Smooth muscle cell (in vitro differentiated cells): ENCODE data around the gene SRF. TPM values are rescaled to one million over a fixed set of nuclear protein-coding genes. Genes with fewer than 3 reads are reported as not detected.

Experiments used
- DNase-seq: peaks from one replicate; lab custom pipeline; 2025; ENCODE audit not compliant: unreplicated experiment; lab: John Stamatoyannopoulos, UW
- H2AFZ ChIP-seq: fragments of 200-600 bp; sonication (generic); 2 replicates; pipeline ENCODE4 v1.6.0; 2016; ENCODE audit warnings: antibody characterized with exemption, low read depth, mild to moderate bottlenecking
- H3F3A ChIP-seq: fragments of 200-600 bp; sonication (generic); 2 replicates; pipeline ENCODE4 v1.6.0; 2017; ENCODE audit warnings: antibody characterized with exemption, low read depth
- H3K27ac ChIP-seq: fragments of 200-600 bp; sonication (generic); 2 replicates; pipeline ENCODE4 v1.5.1; 2016; ENCODE audit warnings: low read depth, mild to moderate bottlenecking
- H3K27me3 ChIP-seq: fragments of 200-600 bp; sonication (generic); 2 replicates; pipeline ENCODE4 v1.6.1; 2016; ENCODE audit warnings: low read depth, mild to moderate bottlenecking
- H3K36me3 ChIP-seq: fragments of 200-600 bp; sonication (generic); 2 replicates; pipeline ENCODE4 v1.5.1; 2016; ENCODE audit warnings: low read depth
- H3K4me1 ChIP-seq: fragments of 200-600 bp; sonication (generic); 2 replicates; pipeline ENCODE4 v1.5.1; 2016; ENCODE audit warnings: low read depth
- H3K4me2 ChIP-seq: fragments of 200-600 bp; sonication (generic); 2 replicates; pipeline ENCODE4 v1.6.0; 2016; ENCODE audit warnings: mild to moderate bottlenecking
- H3K4me3 ChIP-seq: fragments of 200-600 bp; sonication (generic); 2 replicates; pipeline ENCODE4 v1.5.1; 2016; ENCODE audit warnings: mild to moderate bottlenecking
- H3K79me2 ChIP-seq: fragments of 200-600 bp; sonication (generic); 2 replicates; pipeline ENCODE4 v1.6.0; 2016; ENCODE audit warnings: low read depth, mild to moderate bottlenecking
- H3K9ac ChIP-seq: fragments of 200-600 bp; sonication (generic); 2 replicates; pipeline ENCODE4 v1.6.0; 2016; ENCODE audit warnings: low read depth
- H3K9me3 ChIP-seq: fragments of 200-600 bp; sonication (generic); replicated peaks from 2 replicates; pipeline ENCODE4 v1.5.1; 2016; ENCODE audit warnings: low read depth
- H4K20me1 ChIP-seq: fragments of 200-600 bp; sonication (generic); 2 replicates; pipeline ENCODE4 v1.6.0; 2016; ENCODE audit warnings: low read depth
- CTCF ChIP-seq: fragments of 200-600 bp; sonication (generic); IDR thresholded peaks from 2 replicates; pipeline ENCODE4 v1.5.1; 2017; ENCODE audit warnings: borderline replicate concordance, mild to moderate bottlenecking, antibody characterized with exemption; ENCODE audit not compliant: insufficient read depth, poor library complexity, severe bottlenecking
- WGBS: methylation state at CpG from one replicate; pipeline ENCODE4 v1.1.7; 2016; ENCODE audit warnings: low lambda C conversion rate; 5-methylcytosine and 5-hydroxymethylcytosine counted together
- polyA plus RNA-seq: library from polyadenylated mRNA; unstranded; fragments of >200 nt; fragmentation: Nextera tagmentation; extraction: Ambion mirVana; gene quantifications from 2 replicates; pipeline ENCODE4 v1.2.1, GENCODE V29; 2016
- total RNA-seq: library from RNA; depleted of rRNA; stranded (reverse); fragments of >200 nt; gene quantifications from 2 replicates; pipeline ENCODE4 v1.2.3, GENCODE V29; 2014

Gene SRF
- total and polyA plus RNA-seq, 2 experiments from 2014 or later: 6.8 to 22.9 TPM

GRCh38 chr6:43180985-43181384, 9.9 kb downstream of the SRF start:
- H3K9me3 ChIP-seq: no peaks in the 10 kb centered on the region
- no peaks in the 10 kb centered on the region for H4K20me1 ChIP-seq
- TF ChIP-seq CTCF: no peak
- DNase-seq: no peak
- H3K4me3 ChIP-seq: no peak overlapping the region
- peaks cover 14% of the 10 kb centered on the region for H3K79me2 ChIP-seq
- no peaks in the 10 kb centered on the region for H3K27me3 ChIP-seq
- H3K9ac ChIP-seq: no peak overlapping the region
- peak overlapping the region; percentile 84 for H3K4me2 ChIP-seq
- H2AFZ ChIP-seq: no peak overlapping the region
- peaks cover 7% of the 10 kb centered on the region for H3K4me1 ChIP-seq
- H3K27ac ChIP-seq: peak overlapping the region; percentile 68
- 52% methylated on average over 5 of the region's 5 CpGs for WGBS
- H3K36me3 ChIP-seq: peaks cover 4% of the 10 kb centered on the region
- H3F3A ChIP-seq: peaks cover 17% of the 10 kb centered on the region

DNA sequence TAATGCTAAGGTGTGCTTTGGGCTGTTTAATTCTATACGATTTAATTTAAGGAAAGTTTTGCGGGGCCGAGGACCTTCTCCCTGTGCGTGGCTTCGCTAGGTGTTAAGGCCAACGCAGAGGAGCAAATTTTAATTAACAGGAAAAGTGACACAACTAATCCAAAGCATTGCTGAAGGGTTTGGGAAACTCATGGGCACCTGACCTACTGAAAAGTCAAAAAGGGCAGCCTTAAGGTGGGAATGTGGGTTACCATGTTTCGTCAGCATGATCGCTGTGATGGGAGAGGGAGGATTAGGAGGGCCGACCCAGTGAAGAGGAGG, 10.5 kb downstream of the SRF start:
- Histone ChIP-seq H4K20me1 (no peaks in the 10 kb centered on the region), H3K79me2 (peaks cover 8% of the 10 kb centered on the region), H3K4me1 (peaks cover 7% of the 10 kb centered on the region), H3K4me3 (peak overlapping the region; percentile 84), H2AFZ (no peak overlapping the region), H3K9ac (peak overlapping the region; percentile 69), H3F3A (peaks cover 17% of the 10 kb centered on the region), H3K4me2 (peak overlapping the region; percentile 84), H3K9me3 (no peaks in the 10 kb centered on the region), H3K27ac (peak overlapping the region; percentile 68), H3K27me3 (no peaks in the 10 kb centered on the region), H3K36me3 (peaks cover 3% of the 10 kb centered on the region)
- WGBS: 29% methylated on average over 9 of the region's 9 CpGs
- no peak for DNase-seq
- TF ChIP-seq CTCF: no peak

GRCh38 chr6:43181942-43182860, 11.1 kb downstream of the SRF start, which contains the start of gene CUL9:
CUL9 (plus strand) TSS chr6:43182196; CDS start chr6:43184311, 2,115 bp downstream.
- WGBS: 4% methylated on average over 39 of the region's 51 CpGs
- DNase-seq: peak; percentile 15

More at GRCh38 chr6:43181942-43182860, 11.1 kb downstream of the SRF start, which contains the start of gene CUL9:
- TF ChIP-seq CTCF: no peak
- no peaks in the 10 kb centered on the region for H3K27me3 ChIP-seq
- H3K9ac ChIP-seq: peak within 1 kb of the TSS; percentile 69
- no peaks in the 10 kb centered on the region for H3K9me3 ChIP-seq
- peak within 1 kb of the TSS; percentile 84 for H3K4me3 ChIP-seq
- H3K4me2 ChIP-seq: peak within 1 kb of the TSS; percentile 84
- peaks cover 2% of the 10 kb centered on the region for H3K79me2 ChIP-seq
- peaks cover 7% of the 10 kb centered on the region for H3K4me1 ChIP-seq
- H3K36me3 ChIP-seq: no peaks in the 10 kb centered on the region
- H2AFZ ChIP-seq: no peak within 1 kb of the TSS
- peaks cover 17% of the 10 kb centered on the region for H3F3A ChIP-seq
- H3K27ac ChIP-seq: peak within 1 kb of the TSS; percentile 68
- no peaks in the 10 kb centered on the region for H4K20me1 ChIP-seq
